ENCODE data around the gene VIL1. TPM values are rescaled to one million over a fixed set of nuclear protein-coding genes. Genes with fewer than 3 reads are reported as not detected.
A peak's percentile ranks its signal among the peaks of the same experiment; 100 is the strongest.

VIL1 gene
- total and polyA plus RNA-seq, 2 of the 13 experiments (the other 11 are each of a cell fraction or from before 2014, with no cell fraction given) = 287 to 301 TPM

DNA sequence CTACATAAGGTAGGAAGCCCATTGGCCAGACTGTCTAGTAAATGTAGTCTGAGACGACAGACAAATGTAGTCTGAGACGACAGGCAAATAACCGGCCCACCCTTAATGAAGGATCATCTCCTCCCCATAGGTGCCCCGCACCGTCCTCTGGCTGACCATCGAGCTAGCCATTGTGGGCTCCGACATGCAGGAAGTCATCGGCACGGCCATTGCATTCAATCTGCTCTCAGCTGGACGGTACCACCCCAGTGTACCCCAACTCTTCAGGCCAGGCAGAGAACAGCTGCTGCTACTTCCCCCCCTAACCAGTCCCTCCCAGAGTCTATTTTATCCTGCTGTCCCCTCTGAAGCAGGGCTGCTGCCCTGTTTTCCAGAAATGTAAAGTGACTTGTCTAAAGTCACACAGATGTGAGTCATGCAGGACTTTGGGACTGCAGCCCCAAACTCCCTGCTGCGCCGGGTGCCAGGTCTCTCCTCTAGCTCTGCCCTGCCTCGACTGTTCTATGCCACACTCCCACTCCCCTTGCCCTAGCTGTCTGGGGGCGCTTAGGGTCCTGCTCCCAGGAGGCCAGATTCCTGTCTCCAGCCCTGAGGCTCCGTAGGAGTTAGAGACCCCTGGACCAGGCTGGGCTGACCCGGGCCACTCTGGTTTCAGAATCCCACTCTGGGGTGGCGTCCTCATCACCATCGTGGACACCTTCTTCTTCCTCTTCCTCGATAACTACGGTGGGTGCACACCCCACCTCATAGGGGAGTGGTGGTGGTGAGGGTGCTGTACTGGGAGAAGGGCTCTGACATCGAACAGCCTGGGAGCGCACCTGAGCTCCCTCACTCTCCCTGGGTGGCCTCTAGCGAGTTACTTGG, 32.2 kb upstream of the VIL1 start (continued):
- TF ChIP-seq, protein P1, sequence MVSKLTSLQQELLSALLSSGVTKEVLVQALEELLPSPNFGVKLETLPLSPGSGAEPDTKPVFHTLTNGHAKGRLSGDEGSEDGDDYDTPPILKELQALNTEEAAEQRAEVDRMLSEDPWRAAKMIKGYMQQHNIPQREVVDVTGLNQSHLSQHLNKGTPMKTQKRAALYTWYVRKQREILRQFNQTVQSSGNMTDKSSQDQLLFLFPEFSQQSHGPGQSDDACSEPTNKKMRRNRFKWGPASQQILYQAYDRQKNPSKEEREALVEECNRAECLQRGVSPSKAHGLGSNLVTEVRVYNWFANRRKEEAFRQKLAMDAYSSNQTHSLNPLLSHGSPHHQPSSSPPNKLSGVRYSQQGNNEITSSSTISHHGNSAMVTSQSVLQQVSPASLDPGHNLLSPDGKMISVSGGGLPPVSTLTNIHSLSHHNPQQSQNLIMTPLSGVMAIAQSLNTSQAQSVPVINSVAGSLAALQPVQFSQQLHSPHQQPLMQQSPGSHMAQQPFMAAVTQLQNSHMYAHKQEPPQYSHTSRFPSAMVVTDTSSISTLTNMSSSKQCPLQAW (CRISPR knock-in tag; IDR thresholded peaks at IDR 0.05) = peak; percentile 54
- no peak for TF ChIP-seq ATRX (CRISPR knock-in tag; IDR thresholded peaks at IDR 0.05; ENCODE audit: borderline replicate concordance)
- peak; percentile 91; the same call in 1 of the 2 replicates for TF ChIP-seq SMAD9 (CRISPR knock-in tag; IDR thresholded peaks at IDR 0.05)
- TF ChIP-seq, protein P2, sequence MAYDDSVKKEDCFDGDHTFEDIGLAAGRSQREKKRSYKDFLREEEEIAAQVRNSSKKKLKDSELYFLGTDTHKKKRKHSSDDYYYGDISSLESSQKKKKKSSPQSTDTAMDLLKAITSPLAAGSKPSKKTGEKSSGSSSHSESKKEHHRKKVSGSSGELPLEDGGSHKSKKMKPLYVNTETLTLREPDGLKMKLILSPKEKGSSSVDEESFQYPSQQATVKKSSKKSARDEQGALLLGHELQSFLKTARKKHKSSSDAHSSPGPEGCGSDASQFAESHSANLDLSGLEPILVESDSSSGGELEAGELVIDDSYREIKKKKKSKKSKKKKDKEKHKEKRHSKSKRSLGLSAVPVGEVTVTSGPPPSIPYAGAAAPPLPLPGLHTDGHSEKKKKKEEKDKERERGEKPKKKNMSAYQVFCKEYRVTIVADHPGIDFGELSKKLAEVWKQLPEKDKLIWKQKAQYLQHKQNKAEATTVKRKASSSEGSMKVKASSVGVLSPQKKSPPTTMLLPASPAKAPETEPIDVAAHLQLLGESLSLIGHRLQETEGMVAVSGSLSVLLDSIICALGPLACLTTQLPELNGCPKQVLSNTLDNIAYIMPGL (CRISPR knock-in tag; IDR thresholded peaks at IDR 0.05; ENCODE audit: borderline replicate concordance in 1 of 2, low read depth in 1 of 2) = no peak
- TF ChIP-seq, protein P3, sequence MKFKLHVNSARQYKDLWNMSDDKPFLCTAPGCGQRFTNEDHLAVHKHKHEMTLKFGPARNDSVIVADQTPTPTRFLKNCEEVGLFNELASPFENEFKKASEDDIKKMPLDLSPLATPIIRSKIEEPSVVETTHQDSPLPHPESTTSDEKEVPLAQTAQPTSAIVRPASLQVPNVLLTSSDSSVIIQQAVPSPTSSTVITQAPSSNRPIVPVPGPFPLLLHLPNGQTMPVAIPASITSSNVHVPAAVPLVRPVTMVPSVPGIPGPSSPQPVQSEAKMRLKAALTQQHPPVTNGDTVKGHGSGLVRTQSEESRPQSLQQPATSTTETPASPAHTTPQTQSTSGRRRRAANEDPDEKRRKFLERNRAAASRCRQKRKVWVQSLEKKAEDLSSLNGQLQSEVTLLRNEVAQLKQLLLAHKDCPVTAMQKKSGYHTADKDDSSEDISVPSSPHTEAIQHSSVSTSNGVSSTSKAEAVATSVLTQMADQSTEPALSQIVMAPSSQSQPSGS (CRISPR knock-in tag; IDR thresholded peaks at IDR 0.05) = no peak
- TF ChIP-seq ZNF720 (CRISPR knock-in tag; IDR thresholded peaks at IDR 0.05) = no peak
- TF ChIP-seq GATAD1 (CRISPR knock-in tag; IDR thresholded peaks at IDR 0.05) = no peak
- TF ChIP-seq ETV5 (CRISPR knock-in tag; IDR thresholded peaks at IDR 0.05; ENCODE audit: borderline replicate concordance) = no peak
- TF ChIP-seq ZFP36L1 (CRISPR knock-in tag; IDR thresholded peaks at IDR 0.05) = no peak
- TF ChIP-seq FOSL1 (CRISPR knock-in tag; IDR thresholded peaks at IDR 0.05; ENCODE audit: borderline replicate concordance) = peak; percentile 71; the same call in 1 of the 2 replicates
- TF ChIP-seq ZFY (CRISPR knock-in tag; IDR thresholded peaks at IDR 0.05) = 0 out of 2 replicates have a peak, but pooled peaks have one; percentile 6
- TF ChIP-seq, protein P4, sequence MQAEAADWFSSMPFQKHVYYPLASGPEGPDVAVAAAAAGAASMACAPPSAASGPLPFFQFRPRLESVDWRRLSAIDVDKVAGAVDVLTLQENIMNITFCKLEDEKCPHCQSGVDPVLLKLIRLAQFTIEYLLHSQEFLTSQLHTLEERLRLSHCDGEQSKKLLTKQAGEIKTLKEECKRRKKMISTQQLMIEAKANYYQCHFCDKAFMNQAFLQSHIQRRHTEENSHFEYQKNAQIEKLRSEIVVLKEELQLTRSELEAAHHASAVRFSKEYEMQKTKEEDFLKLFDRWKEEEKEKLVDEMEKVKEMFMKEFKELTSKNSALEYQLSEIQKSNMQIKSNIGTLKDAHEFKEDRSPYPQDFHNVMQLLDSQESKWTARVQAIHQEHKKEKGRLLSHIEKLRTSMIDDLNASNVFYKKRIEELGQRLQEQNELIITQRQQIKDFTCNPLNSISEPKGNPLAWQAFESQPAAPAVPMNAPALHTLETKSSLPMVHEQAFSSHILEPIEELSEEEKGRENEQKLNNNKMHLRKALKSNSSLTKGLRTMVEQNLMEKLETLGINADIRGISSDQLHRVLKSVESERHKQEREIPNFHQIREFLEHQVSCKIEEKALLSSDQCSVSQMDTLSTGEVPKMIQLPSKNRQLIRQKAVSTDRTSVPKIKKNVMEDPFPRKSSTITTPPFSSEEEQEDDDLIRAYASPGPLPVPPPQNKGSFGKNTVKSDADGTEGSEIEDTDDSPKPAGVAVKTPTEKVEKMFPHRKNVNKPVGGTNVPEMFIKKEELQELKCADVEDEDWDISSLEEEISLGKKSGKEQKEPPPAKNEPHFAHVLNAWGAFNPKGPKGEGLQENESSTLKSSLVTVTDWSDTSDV (CRISPR knock-in tag; IDR thresholded peaks at IDR 0.05) = peak; percentile 77; the same call in 1 of the 2 replicates
- no peak for TF ChIP-seq ZFP62 (CRISPR knock-in tag; IDR thresholded peaks at IDR 0.05)
- no peak for TF ChIP-seq CHCHD3 (CRISPR knock-in tag; IDR thresholded peaks at IDR 0.05)
- TF ChIP-seq, protein P5, sequence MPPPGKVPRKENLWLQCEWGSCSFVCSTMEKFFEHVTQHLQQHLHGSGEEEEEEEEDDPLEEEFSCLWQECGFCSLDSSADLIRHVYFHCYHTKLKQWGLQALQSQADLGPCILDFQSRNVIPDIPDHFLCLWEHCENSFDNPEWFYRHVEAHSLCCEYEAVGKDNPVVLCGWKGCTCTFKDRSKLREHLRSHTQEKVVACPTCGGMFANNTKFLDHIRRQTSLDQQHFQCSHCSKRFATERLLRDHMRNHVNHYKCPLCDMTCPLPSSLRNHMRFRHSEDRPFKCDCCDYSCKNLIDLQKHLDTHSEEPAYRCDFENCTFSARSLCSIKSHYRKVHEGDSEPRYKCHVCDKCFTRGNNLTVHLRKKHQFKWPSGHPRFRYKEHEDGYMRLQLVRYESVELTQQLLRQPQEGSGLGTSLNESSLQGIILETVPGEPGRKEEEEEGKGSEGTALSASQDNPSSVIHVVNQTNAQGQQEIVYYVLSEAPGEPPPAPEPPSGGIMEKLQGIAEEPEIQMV (CRISPR knock-in tag; IDR thresholded peaks at IDR 0.05; ENCODE audit: low read depth) = no peak
- no peak for TF ChIP-seq DPF2 (CRISPR knock-in tag; IDR thresholded peaks at IDR 0.05; ENCODE audit: borderline replicate concordance, low read depth)
- TF ChIP-seq ZBTB7B (CRISPR knock-in tag; IDR thresholded peaks at IDR 0.05) = 0 out of 2 replicates have a peak, but pooled peaks have one; percentile 35
- TF ChIP-seq, protein P6, sequence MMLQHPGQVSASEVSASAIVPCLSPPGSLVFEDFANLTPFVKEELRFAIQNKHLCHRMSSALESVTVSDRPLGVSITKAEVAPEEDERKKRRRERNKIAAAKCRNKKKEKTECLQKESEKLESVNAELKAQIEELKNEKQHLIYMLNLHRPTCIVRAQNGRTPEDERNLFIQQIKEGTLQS (CRISPR knock-in tag; IDR thresholded peaks at IDR 0.05) = no peak

Data from HepG2 (cell line).